Measurements from ENCODE around the gene CDKAL1.

DNA sequence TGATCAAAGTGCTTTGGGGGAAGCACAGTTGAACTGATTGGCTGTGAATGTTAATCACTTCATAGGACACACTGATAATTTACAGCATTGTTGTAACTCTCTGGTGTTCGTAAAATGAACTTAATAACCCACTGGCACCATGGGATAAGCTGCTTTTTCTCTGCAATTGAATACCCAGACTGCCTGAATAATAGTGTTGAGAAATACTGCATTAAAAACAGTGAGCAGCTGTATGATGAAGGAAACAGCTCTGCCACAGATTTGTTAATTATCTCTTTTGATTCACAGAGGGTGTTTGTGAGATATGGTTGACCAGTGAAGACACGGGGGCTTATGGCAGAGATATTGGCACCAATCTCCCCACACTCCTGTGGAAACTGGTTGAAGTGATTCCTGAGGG, 420.9 kb downstream of the CDKAL1 start:
- TF ChIP-seq FOXK1 (CRISPR knock-in tag; IDR thresholded peaks at IDR 0.05) (no peak), NFYB (CRISPR knock-in tag; conservative IDR thresholded peaks at IDR 0.05; ENCODE audit: low read depth) (no peak), ZBTB21 (CRISPR knock-in tag; IDR thresholded peaks at IDR 0.05; ENCODE audit: borderline replicate concordance) (no peak), FOXJ3 (CRISPR knock-in tag; IDR thresholded peaks at IDR 0.05; ENCODE audit: borderline replicate concordance) (no peak), MXD4 (CRISPR knock-in tag; IDR thresholded peaks at IDR 0.05; ENCODE audit: borderline replicate concordance) (no peak), CREB1 (CRISPR knock-in tag; IDR thresholded peaks at IDR 0.05) (no peak), SP1 (CRISPR knock-in tag; conservative IDR thresholded peaks at IDR 0.05) (no peak), RORB (CRISPR knock-in tag; IDR thresholded peaks at IDR 0.05) (no peak), JUN (CRISPR knock-in tag; IDR thresholded peaks at IDR 0.05) (no peak)
- TF ChIP-seq, protein P1, sequence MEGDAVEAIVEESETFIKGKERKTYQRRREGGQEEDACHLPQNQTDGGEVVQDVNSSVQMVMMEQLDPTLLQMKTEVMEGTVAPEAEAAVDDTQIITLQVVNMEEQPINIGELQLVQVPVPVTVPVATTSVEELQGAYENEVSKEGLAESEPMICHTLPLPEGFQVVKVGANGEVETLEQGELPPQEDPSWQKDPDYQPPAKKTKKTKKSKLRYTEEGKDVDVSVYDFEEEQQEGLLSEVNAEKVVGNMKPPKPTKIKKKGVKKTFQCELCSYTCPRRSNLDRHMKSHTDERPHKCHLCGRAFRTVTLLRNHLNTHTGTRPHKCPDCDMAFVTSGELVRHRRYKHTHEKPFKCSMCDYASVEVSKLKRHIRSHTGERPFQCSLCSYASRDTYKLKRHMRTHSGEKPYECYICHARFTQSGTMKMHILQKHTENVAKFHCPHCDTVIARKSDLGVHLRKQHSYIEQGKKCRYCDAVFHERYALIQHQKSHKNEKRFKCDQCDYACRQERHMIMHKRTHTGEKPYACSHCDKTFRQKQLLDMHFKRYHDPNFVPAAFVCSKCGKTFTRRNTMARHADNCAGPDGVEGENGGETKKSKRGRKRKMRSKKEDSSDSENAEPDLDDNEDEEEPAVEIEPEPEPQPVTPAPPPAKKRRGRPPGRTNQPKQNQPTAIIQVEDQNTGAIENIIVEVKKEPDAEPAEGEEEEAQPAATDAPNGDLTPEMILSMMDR (IDR thresholded peaks at IDR 0.05), result no peak
- TF ChIP-seq, protein P2, sequence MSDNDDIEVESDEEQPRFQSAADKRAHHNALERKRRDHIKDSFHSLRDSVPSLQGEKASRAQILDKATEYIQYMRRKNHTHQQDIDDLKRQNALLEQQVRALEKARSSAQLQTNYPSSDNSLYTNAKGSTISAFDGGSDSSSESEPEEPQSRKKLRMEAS (CRISPR knock-in tag; IDR thresholded peaks at IDR 0.05), result no peak
- TF ChIP-seq, protein P3, sequence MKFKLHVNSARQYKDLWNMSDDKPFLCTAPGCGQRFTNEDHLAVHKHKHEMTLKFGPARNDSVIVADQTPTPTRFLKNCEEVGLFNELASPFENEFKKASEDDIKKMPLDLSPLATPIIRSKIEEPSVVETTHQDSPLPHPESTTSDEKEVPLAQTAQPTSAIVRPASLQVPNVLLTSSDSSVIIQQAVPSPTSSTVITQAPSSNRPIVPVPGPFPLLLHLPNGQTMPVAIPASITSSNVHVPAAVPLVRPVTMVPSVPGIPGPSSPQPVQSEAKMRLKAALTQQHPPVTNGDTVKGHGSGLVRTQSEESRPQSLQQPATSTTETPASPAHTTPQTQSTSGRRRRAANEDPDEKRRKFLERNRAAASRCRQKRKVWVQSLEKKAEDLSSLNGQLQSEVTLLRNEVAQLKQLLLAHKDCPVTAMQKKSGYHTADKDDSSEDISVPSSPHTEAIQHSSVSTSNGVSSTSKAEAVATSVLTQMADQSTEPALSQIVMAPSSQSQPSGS (CRISPR knock-in tag; IDR thresholded peaks at IDR 0.05; ENCODE audit: borderline replicate concordance, low read depth), result no peak
